HUES48 (cell line): ENCODE results near the gene TACC2.
A peak's percentile ranks its signal among the peaks of the same experiment; 100 is the strongest.

Source experiments
- H3K27ac ChIP-seq: one replicate; pipeline ENCODE4 v1.7.0; 2013; ENCODE audit warnings: low read depth, low read length, inconsistent platforms
- H3K27me3 ChIP-seq: 2 replicates; pipeline ENCODE4 v1.6.1; 2013; ENCODE audit warnings: mild to moderate bottlenecking, low read length; ENCODE audit not compliant: control insufficient read depth, insufficient read depth
- H3K36me3 ChIP-seq: 2 replicates; pipeline ENCODE4 v1.6.1; 2013; ENCODE audit warnings: low read length; ENCODE audit not compliant: control insufficient read depth, insufficient read depth
- H3K4me1 ChIP-seq: 2 replicates; pipeline ENCODE4 v1.6.1; 2013; ENCODE audit warnings: mild to moderate bottlenecking, low read length; ENCODE audit not compliant: control insufficient read depth, insufficient read depth
- H3K4me3 ChIP-seq: 2 replicates; pipeline ENCODE4 v1.5.1; 2013; ENCODE audit warnings: mild to moderate bottlenecking, low read depth, low read length
- H3K9ac ChIP-seq: 2 replicates; pipeline ENCODE4 v1.6.1; 2013; ENCODE audit warnings: mild to moderate bottlenecking, low read depth, low read length, moderate library complexity
- H3K9me3 ChIP-seq: 2 replicates; pipeline ENCODE4 v1.6.1; 2013; ENCODE audit warnings: low read length; ENCODE audit not compliant: control insufficient read depth, insufficient read depth

TACC2 gene

DNA sequence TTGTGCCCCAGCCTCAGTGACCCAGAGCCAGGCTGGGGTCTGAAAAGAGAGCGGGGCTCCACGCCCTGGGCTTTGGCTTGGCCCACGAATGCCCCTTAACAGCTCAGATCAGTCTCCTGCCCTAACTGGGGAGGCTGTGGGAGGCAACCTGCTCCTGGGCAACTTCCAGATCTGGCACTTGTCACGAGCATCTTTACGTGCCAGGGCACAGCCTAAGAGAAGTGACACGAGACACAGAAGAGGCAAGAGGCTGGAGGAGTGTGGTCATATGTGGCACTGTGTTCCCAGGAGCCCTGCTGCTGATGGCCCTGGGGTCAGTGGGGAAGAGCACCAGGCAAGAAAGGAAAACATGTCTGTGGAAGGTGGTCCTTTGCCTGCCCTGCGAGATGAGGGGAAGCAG is 184.4 kb downstream of the TACC2 start:
- H3K9me3 ChIP-seq: no peaks in the 10 kb centered on the region
- H3K27me3 ChIP-seq: no peaks in the 10 kb centered on the region
- H3K4me1 ChIP-seq: peaks cover 69% of the 10 kb centered on the region
- H3K9ac ChIP-seq: no peak overlapping the region
- no peak overlapping the region for H3K27ac ChIP-seq
- H3K36me3 ChIP-seq: 0 out of 2 replicates have a peak, but pooled peaks cover 6% of the 10 kb centered on the region
- no peak overlapping the region for H3K4me3 ChIP-seq

DNA sequence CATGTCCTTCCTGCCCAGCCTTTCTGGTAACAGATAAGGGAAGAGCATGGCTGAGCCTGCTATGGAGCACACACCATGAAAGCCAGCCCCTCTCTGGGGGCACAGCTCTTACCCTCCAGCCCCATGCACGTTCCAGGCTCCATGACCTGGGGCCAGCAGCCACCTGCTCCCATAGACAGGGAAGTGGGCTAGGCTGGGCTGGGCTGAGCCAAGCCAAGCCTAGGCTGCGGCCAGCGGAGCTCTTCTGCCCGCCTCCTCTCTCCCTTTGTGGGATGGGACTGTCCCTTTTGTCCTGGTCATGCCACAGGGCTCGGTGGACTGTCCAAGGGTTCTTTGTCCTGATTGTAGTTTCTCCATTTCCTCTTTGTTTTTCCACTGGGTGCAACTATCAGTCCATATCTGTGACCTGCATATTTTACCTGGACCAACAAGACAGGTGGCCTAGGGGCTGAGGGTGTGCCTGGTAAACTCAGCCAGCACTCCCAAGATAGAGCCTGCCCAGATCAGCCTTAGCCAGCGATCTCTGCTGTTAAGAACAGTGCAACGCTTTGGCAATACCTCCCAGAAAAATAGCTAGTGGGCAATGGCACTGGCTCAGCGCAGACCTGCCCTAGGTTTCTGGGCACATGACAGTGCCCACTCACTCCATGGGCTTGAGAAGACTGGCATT is 184.9 kb downstream of the TACC2 start:
- H3K27ac ChIP-seq: no peak overlapping the region
- H3K27me3 ChIP-seq: no peaks in the 10 kb centered on the region
- H3K9me3 ChIP-seq: no peaks in the 10 kb centered on the region
- 0 out of 2 replicates have a peak, but pooled peaks cover under 1% of the 10 kb centered on the region for H3K36me3 ChIP-seq
- no peak overlapping the region for H3K9ac ChIP-seq
- peaks cover 70% of the 10 kb centered on the region for H3K4me1 ChIP-seq
- no peak overlapping the region for H3K4me3 ChIP-seq

DNA sequence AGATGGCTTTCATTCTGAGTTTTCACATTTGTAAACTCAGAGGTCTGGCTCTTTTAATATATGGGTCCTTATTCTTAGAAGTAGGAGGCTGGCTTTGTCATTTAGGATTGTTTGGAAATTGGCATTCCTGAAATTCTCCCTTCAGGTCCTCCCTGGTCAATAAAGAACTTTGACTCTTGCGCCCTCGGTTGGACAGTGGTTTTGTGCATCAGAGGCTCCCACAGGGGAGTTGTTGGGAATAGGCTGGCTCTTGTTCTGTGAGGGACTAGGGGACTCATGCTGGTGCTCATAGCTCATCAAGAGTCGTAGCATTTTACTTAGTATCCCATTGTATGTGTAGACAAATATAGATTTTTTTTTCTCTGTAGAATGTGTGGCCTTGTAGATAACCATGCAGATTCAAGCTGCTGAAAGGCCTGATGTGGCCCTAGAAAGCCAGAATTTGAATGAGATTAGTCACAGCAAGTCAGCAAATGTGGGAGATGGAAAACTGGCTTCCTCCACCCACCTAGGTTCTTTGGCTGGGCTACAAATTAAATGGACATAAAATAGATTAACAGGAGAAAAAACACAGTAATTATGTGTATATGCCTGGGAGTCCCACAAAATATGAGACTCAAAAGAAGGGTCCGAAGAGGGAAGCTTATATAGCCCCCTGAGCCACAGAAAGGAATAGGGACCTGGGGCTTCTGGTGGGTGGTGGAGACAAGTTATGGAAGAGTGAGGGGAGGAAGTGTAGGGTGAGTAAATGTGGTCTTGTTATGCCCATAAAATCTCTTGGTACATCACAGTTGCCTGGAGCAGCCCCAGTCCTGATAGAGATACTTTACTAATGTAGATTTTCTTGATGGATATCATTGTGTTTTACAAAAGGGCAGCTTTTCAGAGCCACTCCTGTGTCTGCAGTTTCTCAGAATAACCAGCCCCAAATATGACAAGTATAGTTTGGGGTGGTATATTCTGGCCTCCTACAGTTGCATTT is 187.6 kb downstream of the TACC2 start:
- no peaks in the 10 kb centered on the region for H3K27me3 ChIP-seq
- H3K4me1 ChIP-seq: peaks cover 69% of the 10 kb centered on the region
- H3K27ac ChIP-seq: peak overlapping the region; percentile 66
- H3K4me3 ChIP-seq: no peak overlapping the region
- no peaks in the 10 kb centered on the region for H3K9me3 ChIP-seq
- no peak overlapping the region for H3K9ac ChIP-seq
- H3K36me3 ChIP-seq: no peaks in the 10 kb centered on the region

DNA sequence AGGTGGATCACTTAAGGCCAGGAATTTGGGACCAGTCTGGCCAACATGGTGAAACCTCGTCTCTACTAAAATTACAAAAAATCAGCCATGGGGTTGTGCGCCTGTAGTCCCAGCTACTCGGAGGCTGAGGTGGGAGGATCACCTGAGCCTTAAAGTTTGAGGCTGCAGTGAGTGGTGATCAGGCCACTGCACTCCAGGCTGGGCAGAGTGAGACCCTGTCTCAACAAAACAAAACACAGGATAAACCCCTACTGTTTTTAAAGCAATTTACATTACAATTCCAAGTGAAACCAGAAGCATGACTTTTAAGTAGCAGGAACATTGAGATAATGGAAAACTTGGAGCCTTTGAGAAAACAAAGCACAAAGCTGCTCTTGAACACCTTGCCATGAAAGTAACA is 189.7 kb downstream of the TACC2 start:
- H3K9ac ChIP-seq: peak overlapping the region; percentile 39; the same call in 1 of the 2 replicates
- peak overlapping the region; percentile 83 for H3K27ac ChIP-seq
- no peak overlapping the region for H3K4me3 ChIP-seq
- H3K9me3 ChIP-seq: no peaks in the 10 kb centered on the region
- peaks cover 72% of the 10 kb centered on the region for H3K4me1 ChIP-seq
- no peaks in the 10 kb centered on the region for H3K36me3 ChIP-seq
- no peaks in the 10 kb centered on the region for H3K27me3 ChIP-seq

DNA sequence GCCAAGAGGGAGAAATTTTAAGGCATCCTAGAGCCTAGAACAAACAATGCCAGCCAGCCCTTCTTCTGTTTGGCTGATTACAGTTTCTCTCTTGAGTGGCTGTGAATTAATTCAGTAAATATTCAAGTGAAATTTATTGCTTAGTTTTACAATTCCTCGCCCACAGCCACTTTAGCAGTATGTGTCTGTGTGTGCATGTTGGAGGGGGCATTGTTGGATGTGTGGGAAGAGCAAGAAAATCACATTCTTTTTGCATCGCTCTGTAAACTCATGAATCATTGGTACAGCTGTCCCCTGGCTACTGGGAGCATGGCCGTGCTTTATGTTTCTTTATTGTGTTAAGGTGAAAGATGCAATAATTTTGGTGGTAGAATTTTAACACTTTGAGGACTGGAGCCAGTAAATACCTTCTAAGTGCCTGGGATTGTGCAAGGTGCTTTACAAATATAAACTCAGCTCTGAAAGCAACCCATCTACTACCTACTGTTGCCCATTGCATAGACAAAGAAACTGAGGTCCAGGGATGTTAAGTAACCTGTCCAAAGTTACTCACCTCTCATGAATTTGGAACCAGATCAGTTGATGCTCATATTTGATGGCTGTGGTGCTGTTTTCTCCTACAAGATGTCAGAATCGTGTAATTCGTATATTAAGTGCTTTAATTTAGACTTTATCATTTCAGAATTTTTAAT is 192.2 kb downstream of the TACC2 start:
- Histone ChIP-seq H3K27ac (peak overlapping the region; percentile 90), H3K4me1 (peaks cover 66% of the 10 kb centered on the region)

DNA sequence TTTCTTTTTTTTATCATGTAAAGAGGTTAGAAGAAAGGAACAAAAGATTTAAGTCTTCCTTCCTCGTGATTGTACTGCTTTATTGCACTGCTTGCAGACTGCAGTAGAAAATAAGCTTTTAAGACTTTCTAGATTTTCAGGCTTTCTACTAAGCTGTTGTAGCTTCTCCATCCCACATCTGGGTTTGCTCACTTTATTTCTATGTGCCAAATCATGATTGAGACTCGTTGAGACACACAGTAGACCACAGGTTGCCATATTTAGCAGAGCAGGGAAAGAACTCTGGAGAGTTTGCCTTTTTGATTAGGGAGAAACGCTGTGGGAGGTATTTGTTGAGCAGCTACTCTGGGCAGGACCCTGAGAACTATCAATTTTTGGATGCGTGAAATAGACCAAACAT is 192.9 kb downstream of the TACC2 start:
- H3K36me3 ChIP-seq: no peaks in the 10 kb centered on the region
- H3K9me3 ChIP-seq: no peaks in the 10 kb centered on the region
- peak overlapping the region; percentile 0; the same call in 1 of the 2 replicates for H3K4me3 ChIP-seq
- H3K27ac ChIP-seq: peak overlapping the region; percentile 90
- 0 out of 2 replicates have a peak overlapping the region, but pooled peaks have one; percentile 25 for H3K9ac ChIP-seq
- no peaks in the 10 kb centered on the region for H3K27me3 ChIP-seq
- peaks cover 62% of the 10 kb centered on the region for H3K4me1 ChIP-seq

More for the DNA sequence above, 192.2 kb downstream of the TACC2 start:
- Histone ChIP-seq H3K9ac (0 out of 2 replicates have a peak overlapping the region, but pooled peaks have one; percentile 25), H3K36me3 (no peaks in the 10 kb centered on the region), H3K9me3 (no peaks in the 10 kb centered on the region), H3K27me3 (no peaks in the 10 kb centered on the region), H3K4me3 (peak overlapping the region; percentile 0; the same call in 1 of the 2 replicates)

DNA sequence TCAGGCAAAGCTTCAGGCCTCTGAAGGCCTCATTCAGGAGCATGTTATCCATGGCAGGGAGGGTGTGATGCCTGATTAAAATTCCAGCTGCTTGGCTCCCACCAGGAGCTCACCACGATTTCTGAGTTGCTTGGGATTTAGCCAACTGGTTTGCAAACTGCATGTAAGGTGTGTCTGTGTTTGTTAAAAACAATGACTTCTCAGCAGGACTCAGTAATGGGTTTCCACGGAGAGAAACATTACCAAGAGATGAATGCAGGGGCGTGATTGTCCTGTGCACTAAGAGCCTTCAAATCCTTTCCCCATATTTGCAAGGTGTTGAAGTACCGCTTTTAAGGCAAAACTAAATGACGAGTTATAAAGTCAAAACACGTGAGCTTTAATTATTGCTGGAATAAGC is 193.3 kb downstream of the TACC2 start:
- Histone ChIP-seq H3K27me3 (no peaks in the 10 kb centered on the region), H3K9me3 (no peaks in the 10 kb centered on the region), H3K27ac (peak overlapping the region; percentile 90), H3K4me3 (no peak overlapping the region), H3K36me3 (no peaks in the 10 kb centered on the region), H3K9ac (0 out of 2 replicates have a peak overlapping the region, but pooled peaks have one; percentile 25), H3K4me1 (peaks cover 61% of the 10 kb centered on the region)

DNA sequence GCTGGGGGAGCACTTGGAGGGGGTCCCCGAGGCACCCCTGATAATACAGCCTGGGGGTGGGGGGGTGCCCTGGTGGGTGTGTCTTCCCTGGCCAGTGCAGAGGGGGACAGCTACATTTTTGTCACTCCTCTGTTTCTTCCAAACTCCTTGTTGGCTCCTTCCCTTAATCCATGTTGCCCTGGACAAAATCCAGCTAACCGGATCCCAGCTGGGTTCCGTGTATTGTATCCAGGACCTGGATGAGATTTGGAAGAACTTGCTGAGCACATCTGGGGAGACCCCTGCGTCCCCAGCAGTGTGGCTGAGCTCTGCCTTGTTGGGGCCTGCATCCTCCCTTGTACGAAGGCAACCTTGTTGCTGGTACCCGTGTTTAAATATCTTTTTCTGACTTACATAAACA is 195.3 kb downstream of the TACC2 start:
- peaks cover 66% of the 10 kb centered on the region for H3K4me1 ChIP-seq
- no peak overlapping the region for H3K9ac ChIP-seq
- H3K27ac ChIP-seq: no peak overlapping the region

DNA sequence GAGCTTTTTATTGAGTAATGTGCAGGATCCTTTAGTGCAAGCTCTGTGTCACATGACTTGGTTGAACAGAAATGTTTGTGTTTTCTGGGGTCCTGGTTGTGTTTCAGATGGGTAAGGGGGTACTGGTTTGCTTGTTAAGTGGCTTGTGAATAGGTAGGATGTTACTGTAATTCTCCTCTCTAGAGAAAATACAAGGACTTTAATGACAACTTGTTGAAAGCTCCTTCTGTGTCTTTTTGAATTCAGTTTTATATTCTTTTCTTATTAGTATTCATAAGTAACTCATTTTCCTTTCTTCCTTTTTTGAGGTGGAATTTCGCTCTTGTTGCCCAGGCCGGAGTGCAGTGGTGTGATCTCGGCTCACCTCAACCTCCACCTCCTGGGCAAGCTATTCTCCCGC is 196.7 kb downstream of the TACC2 start:
- H3K9ac ChIP-seq: no peak overlapping the region
- H3K9me3 ChIP-seq: no peaks in the 10 kb centered on the region
- H3K36me3 ChIP-seq: no peaks in the 10 kb centered on the region
- H3K4me3 ChIP-seq: no peak overlapping the region
- H3K4me1 ChIP-seq: peaks cover 67% of the 10 kb centered on the region
- H3K27me3 ChIP-seq: no peaks in the 10 kb centered on the region
- no peak overlapping the region for H3K27ac ChIP-seq

More for the DNA sequence above, 195.3 kb downstream of the TACC2 start:
- no peaks in the 10 kb centered on the region for H3K9me3 ChIP-seq
- no peaks in the 10 kb centered on the region for H3K27me3 ChIP-seq
- H3K36me3 ChIP-seq: no peaks in the 10 kb centered on the region
- no peak overlapping the region for H3K4me3 ChIP-seq

DNA sequence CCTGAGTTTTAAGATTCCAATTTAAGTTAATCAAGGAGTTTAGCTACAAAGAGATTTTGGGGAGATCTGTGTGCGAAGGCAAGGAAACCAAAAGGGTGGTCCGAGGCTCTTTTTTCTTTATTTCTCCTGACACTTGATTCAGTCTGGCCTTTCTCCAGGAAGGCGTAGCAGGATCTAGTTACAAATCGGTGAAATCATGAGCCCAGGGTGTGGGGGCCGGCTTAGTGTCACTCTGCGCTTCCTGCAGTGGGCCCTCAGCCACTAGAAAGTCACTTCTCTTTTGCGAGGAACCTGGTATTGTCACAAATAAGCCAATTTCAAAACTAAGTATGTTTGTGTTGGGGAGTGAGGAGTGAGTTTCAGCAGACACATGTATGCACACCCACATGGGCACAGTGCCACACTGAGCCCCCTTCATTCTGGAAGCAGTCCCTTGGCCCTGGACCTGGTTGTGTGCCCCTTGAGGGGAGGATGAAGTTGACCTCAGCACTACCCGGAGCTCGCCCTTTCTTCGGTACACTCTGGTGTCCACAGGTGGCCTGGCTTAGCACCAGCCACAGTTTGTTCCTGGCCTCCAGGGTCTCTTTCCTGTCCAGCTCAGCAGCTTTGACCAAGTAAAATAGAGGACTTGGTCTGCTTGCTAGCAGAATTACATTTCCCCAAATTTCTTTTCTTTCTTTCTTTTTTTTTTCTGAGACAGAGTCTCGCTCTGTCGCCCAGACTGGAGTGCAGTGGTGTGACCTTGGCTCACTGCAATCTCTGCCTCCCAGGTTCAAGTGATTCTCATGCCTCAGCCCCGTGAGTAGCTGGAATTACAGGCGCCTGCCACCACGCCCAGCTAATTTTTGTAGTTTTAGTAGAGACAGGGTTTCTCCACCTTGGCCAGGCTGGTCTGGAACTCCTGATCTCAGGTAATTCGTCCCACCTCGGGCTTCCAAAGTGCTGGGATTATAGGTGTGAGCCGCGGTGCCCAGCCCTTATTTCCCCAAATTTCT is 198.2 kb downstream of the TACC2 start:
- Histone ChIP-seq H3K9ac (no peak overlapping the region), H3K9me3 (no peaks in the 10 kb centered on the region), H3K27me3 (no peaks in the 10 kb centered on the region), H3K27ac (no peak overlapping the region), H3K36me3 (no peaks in the 10 kb centered on the region), H3K4me3 (no peak overlapping the region), H3K4me1 (peaks cover 59% of the 10 kb centered on the region)
